ENCODE data around the gene PRAME.

PRAME gene

DNA sequence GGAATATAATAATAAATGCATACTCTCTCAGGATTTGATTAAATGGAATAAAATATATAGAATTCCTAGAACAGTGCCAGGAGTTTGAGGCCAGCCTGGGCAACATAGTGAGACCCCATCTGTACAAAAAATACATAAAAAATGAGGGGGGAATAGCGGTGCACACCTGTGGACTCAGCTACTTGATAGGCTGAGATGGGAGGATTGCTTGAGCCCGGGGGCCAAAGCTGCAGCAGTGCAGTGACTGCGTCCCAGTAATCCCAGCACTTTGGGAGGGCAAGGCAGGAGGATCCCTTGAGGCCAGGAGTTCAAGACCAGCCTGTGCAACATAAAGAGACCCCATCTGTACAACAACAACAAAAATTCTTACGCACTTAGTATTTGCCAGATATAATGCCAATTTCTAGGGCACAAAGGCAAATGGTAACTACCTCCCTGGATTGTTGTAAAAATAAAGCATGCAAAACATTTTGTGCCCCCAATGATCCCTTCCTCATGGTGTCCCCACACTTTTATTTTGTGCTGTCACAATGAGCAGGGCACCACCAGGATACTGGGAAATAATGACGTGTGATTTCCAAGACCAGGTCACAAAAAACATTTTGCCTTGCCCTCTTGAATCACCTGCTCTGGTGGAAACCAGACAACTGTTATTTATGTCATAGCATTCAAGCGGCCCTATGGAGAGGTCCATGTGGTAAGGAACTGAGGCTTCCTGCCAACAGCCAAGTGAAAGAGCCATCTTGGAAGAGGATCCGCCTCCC, 20.7 kb downstream of the PRAME start:
- DNase-seq = no peak
- TF ChIP-seq, protein P1, sequence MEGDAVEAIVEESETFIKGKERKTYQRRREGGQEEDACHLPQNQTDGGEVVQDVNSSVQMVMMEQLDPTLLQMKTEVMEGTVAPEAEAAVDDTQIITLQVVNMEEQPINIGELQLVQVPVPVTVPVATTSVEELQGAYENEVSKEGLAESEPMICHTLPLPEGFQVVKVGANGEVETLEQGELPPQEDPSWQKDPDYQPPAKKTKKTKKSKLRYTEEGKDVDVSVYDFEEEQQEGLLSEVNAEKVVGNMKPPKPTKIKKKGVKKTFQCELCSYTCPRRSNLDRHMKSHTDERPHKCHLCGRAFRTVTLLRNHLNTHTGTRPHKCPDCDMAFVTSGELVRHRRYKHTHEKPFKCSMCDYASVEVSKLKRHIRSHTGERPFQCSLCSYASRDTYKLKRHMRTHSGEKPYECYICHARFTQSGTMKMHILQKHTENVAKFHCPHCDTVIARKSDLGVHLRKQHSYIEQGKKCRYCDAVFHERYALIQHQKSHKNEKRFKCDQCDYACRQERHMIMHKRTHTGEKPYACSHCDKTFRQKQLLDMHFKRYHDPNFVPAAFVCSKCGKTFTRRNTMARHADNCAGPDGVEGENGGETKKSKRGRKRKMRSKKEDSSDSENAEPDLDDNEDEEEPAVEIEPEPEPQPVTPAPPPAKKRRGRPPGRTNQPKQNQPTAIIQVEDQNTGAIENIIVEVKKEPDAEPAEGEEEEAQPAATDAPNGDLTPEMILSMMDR (IDR thresholded peaks at IDR 0.05; ENCODE audit: low read depth, low read length) = no peak
- H3K27ac ChIP-seq = no peak overlapping the region
- H3K27me3 ChIP-seq (ENCODE audit: insufficient read depth, low read depth, severe bottlenecking) = no peaks in the 10 kb centered on the region
- H3K36me3 ChIP-seq = no peaks in the 10 kb centered on the region
- H3K4me3 ChIP-seq (ENCODE audit: low read depth, low read length) = no peak overlapping the region
- no peaks in the 10 kb centered on the region for H3K9me3 ChIP-seq (ENCODE audit: severe bottlenecking)

DNA sequence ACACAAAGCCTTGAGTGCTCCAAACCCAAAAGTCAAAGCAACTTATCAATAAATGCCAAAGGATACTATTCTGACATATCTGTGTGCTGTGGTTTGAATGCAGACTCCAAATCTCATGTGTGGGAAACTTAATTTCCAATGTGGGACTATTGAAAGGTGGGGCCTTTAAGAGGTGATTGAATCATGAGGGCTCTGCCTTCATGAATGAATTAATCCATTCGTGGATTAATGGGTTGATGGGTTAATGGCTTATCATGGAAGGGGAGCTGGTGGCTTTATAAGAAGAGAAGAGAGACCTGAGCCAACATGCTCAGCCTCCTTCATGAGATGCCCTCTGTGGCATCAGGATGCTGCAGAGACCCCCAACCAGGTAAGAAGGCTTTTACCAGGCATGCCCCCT, 22.1 kb downstream of the PRAME start:
- TF ChIP-seq, protein P1 (IDR thresholded peaks at IDR 0.05; ENCODE audit: low read depth, low read length) = no peak
- no peak for DNase-seq
- H3K4me3 ChIP-seq (ENCODE audit: low read depth, low read length) = no peak overlapping the region
- H3K36me3 ChIP-seq = no peaks in the 10 kb centered on the region
- H3K27me3 ChIP-seq (ENCODE audit: insufficient read depth, low read depth, severe bottlenecking) = no peaks in the 10 kb centered on the region
- no peaks in the 10 kb centered on the region for H3K9me3 ChIP-seq (ENCODE audit: severe bottlenecking)
- H3K27ac ChIP-seq = no peak overlapping the region

DNA sequence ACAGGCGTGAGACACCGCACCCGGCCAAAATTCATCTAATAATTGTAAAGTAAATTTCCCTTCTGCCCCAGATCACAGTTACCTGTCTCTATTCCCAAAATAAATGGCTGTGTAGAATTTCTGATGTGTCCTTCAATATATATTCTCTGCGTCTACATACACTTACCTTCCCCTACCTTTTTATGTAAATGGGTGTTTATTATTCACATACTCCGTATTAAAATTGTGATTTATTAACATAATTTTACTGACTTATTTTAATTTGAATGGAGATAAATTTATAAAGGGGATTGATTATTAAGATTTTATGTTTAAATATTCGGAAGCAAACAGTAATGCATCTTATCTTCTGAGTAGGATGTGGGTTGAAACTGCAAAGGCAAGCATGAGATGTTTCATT, 22.6 kb downstream of the PRAME start:
- H3K4me3 ChIP-seq (ENCODE audit: low read depth, low read length) = no peak overlapping the region
- DNase-seq = no peak
- H3K36me3 ChIP-seq = no peaks in the 10 kb centered on the region
- no peaks in the 10 kb centered on the region for H3K27me3 ChIP-seq (ENCODE audit: insufficient read depth, low read depth, severe bottlenecking)
- no peak overlapping the region for H3K27ac ChIP-seq
- TF ChIP-seq, protein P1 (IDR thresholded peaks at IDR 0.05; ENCODE audit: low read depth, low read length) = no peak
- no peaks in the 10 kb centered on the region for H3K9me3 ChIP-seq (ENCODE audit: severe bottlenecking)

DNA sequence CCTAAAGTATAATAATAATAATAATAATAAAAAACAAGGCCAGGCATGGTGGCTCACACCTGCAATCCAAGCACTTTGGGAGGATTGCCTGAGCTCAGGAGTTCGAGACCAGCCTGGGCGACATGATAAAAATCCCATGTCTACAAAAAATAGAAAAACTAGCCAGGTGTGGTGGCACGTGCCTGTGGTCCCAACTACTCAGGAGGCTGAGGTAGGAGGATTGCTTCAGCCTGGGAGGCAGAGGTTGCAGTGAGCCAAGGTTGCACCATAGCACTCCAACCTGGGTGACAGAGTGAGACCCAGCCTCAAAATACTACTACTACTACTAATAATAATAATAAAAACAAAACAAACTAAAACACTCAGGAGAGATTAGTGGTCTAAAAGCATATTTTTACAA, 23.4 kb downstream of the PRAME start:
- DNase-seq = no peak
- Histone ChIP-seq H3K4me3 (ENCODE audit: low read depth, low read length) (no peak overlapping the region), H3K27ac (no peak overlapping the region), H3K36me3 (no peaks in the 10 kb centered on the region), H3K27me3 (ENCODE audit: insufficient read depth, low read depth, severe bottlenecking) (no peaks in the 10 kb centered on the region), H3K9me3 (ENCODE audit: severe bottlenecking) (no peaks in the 10 kb centered on the region)
- TF ChIP-seq, protein P1 (IDR thresholded peaks at IDR 0.05; ENCODE audit: low read depth, low read length) = no peak

DNA sequence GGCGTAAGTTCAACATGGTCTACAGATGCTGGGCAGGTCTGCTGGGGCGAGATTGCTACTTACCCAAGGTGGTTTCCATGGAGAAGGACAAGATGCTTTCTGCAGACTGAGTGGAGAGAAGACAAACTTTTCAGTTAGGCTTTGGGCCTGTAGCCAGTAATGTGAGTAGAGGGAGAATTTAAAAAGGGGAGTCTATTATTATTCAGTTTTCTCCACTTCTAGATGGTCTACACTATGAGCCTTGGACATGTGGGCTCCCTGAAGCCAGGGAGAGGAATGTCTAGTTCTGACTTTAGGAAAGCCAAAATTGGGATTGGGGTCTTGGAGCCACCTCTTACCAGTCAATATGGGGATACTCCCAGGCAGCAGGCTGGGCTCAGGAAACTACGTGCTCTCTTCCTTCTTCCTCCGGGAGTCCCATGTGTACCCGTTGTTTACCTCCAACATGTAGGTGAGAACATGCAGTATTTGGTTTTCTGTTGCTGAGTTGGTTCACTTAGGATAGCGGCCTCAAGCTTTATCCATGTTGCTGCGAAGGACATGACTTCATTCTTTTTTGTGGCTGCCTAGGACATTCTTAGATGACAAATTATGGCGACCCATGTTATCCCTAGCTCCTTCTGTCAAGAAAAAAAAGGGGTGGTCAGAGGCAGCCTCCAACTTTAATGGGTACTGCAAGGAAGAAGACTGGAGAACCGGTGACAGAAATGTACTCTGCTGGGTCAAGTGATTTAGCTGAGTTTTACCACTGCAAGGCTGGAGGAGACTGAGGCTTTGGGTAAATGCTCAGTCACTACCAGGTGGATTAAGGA, 24.3 kb downstream of the PRAME start:
- no peaks in the 10 kb centered on the region for H3K9me3 ChIP-seq (ENCODE audit: severe bottlenecking)
- H3K27me3 ChIP-seq (ENCODE audit: insufficient read depth, low read depth, severe bottlenecking) = no peaks in the 10 kb centered on the region
- H3K36me3 ChIP-seq = no peaks in the 10 kb centered on the region
- DNase-seq = no peak
- H3K27ac ChIP-seq = no peak overlapping the region
- TF ChIP-seq, protein P1 (IDR thresholded peaks at IDR 0.05; ENCODE audit: low read depth, low read length) = no peak
- H3K4me3 ChIP-seq (ENCODE audit: low read depth, low read length) = no peak overlapping the region

All from WERI-Rb-1 (cell line).